HG03439 (cell line): Measurements from ENCODE around the gene IRAG1.

Source experiments
- ATAC-seq: cut with Tn5 transposase; IDR thresholded peaks from one replicate; pipeline ENCODE4 v1.9.1; 2021; ENCODE audit warnings: mild to moderate bottlenecking, moderate library complexity; ENCODE audit not compliant: unreplicated experiment

The IRAG1 gene

GRCh38 chr11:10650166-10650565 is 43.4 kb downstream of the IRAG1 start:
- ATAC-seq: no peak

DNA sequence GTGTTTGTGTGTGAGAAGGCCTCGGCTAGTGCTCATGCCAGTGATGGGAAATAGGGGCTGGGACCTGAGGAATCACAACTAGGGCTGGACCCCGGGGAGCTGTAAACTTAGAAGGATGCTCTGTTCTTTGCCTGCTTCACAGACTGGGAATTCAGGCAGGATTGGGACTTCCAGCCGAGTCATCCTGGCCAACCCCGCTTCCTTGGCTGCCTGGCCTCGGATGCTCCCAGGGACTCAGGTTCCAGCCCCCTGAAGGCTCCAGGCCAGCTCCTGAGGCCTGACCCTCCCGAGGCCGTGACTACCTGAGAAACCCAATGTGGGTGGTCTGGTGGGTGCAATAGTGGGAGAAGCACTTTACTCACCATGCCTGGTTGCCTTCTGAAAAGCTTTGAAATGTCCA is 44.7 kb downstream of the IRAG1 start:
- no peak for ATAC-seq

GRCh38 chr11:10646681-10647355 is 46.7 kb downstream of the IRAG1 start:
- no peak for ATAC-seq

GRCh38 chr11:10646005-10646404 is 47.5 kb downstream of the IRAG1 start:
- no peak for ATAC-seq

DNA sequence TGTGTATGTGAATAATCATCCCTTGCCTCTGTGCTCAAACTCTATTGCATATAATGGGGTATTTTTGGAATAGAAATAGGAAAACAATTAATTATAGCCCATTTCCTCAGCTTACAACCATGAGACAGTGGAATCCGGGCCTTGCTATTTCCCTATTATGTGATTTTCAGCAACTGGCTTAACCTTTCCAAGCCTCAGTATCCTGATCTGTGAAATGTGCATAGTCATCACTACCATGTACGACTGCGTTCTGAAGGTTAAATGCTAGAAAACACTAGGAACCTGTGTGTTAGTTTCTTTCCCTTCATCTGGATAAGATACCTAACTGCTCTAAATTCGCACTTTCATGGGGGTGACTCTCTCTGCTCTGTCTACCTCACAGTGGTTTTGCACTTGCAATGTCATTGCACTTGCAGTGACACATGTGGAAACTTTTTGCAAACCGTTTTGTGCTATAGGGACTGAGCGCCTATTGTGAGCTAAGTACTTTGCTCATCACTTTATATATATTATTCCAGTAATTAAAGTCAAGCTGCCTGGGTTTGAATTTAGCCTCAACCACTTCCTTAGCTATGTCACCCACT is 48.3 kb downstream of the IRAG1 start:
- ATAC-seq: no peak
